OCI-M1 (cell line): Measurements from ENCODE around the gene AADAC.
"Not testable (repeated sequence)": the region's sequence is repeated elsewhere in the genome, so short reads cannot be mapped to it uniquely, and the experiment has no call there.

ENCODE experiments used
- DNase-seq: peaks from one replicate; lab custom pipeline; 2025; lab: John Stamatoyannopoulos, UW

AADAC gene

GRCh38 chr3:151813799-151814198 is at the start of gene AADAC:
TSS of gene AADAC (plus strand) at chr3:151814116. CDS start at chr3:151814163, 47 bp downstream.
- no peak for DNase-seq

- not testable (repeated sequence) for DNase-seq
Measured at GRCh38 chr3:151764699-151765098, 49.2 kb upstream of the AADAC start.

- DNase-seq = no peak
Measured at GRCh38 chr3:151765685-151766084, 48.2 kb upstream of the AADAC start.

GRCh38 chr3:151766454-151766853 is 47.5 kb upstream of the AADAC start:
- DNase-seq = no peak

- no peak for DNase-seq
Measured at GRCh38 chr3:151768393-151768930, 45.5 kb upstream of the AADAC start.

- peak; percentile 14 for DNase-seq
Measured at GRCh38 chr3:151769175-151769574, 44.7 kb upstream of the AADAC start.

GRCh38 chr3:151770956-151771355 is 43.0 kb upstream of the AADAC start:
- DNase-seq = peak; percentile 62

- peak; percentile 12 for DNase-seq
Measured at GRCh38 chr3:151772825-151773480, 41.0 kb upstream of the AADAC start.

- no peak for DNase-seq
Measured at GRCh38 chr3:151774235-151774634, 39.7 kb upstream of the AADAC start.

GRCh38 chr3:151774910-151775309 is 39.0 kb upstream of the AADAC start:
- DNase-seq = peak; percentile 11

- no peak for DNase-seq
Measured at GRCh38 chr3:151775314-151776258, 38.3 kb upstream of the AADAC start.

GRCh38 chr3:151776259-151776740 is 37.6 kb upstream of the AADAC start:
- no peak for DNase-seq

- no peak for DNase-seq
Measured at GRCh38 chr3:151777880-151778279, 36.0 kb upstream of the AADAC start.

- DNase-seq = no peak
Measured at GRCh38 chr3:151787626-151788025, 26.3 kb upstream of the AADAC start.

- DNase-seq = no peak
Measured at GRCh38 chr3:151788401-151788800, 25.5 kb upstream of the AADAC start.

- no peak for DNase-seq
Measured at GRCh38 chr3:151789853-151790463, 24.0 kb upstream of the AADAC start.

- not testable (repeated sequence) for DNase-seq
Measured at GRCh38 chr3:151790763-151791162, 23.2 kb upstream of the AADAC start.

GRCh38 chr3:151792411-151792810 is 21.5 kb upstream of the AADAC start:
- no peak for DNase-seq

GRCh38 chr3:151793636-151794035 is 20.3 kb upstream of the AADAC start:
- DNase-seq = no peak

GRCh38 chr3:151794080-151794479 is 19.8 kb upstream of the AADAC start:
- DNase-seq = no peak

GRCh38 chr3:151795276-151795675 is 18.6 kb upstream of the AADAC start:
- no peak for DNase-seq

GRCh38 chr3:151796105-151796680 is 17.7 kb upstream of the AADAC start:
- DNase-seq = peak; percentile 41
